ENCODE measurements around the gene HNRNPLL.

The HNRNPLL gene

GRCh38 chr2:38620282-38620977 is 17.7 kb upstream of the HNRNPLL start:
- TF ChIP-seq CTCF (conservative IDR thresholded peaks at IDR 0.05; ENCODE audit: low read depth): no peak
- POLR2A ChIA-PET (ENCODE audit: low non-redundant PET): no interaction called here
- H3K27ac ChIP-seq: no peak overlapping the region
- DNase-seq (ENCODE audit: low spot score): no peak
- CTCF ChIA-PET: no interaction called here

- ChIA-PET POLR2A (ENCODE audit: low non-redundant PET) (no interaction called here), CTCF (no interaction called here)
- no peak for DNase-seq (ENCODE audit: low spot score)
- TF ChIP-seq CTCF (conservative IDR thresholded peaks at IDR 0.05; ENCODE audit: low read depth): no peak
- no peak overlapping the region for H3K27ac ChIP-seq
These were observed 16.9 kb upstream of the HNRNPLL start for GRCh38 chr2:38619458-38620164.

- CTCF ChIA-PET: interaction anchor here (0.8 kb wide), 1 partner anchor 35 kb away, joined by 3 read pairs; no protein-coding TSS in a partner anchor
- H3K27ac ChIP-seq: no peak overlapping the region
- DNase-seq (ENCODE audit: low spot score): no peak
- POLR2A ChIA-PET (ENCODE audit: low non-redundant PET): no interaction called here
- TF ChIP-seq CTCF (conservative IDR thresholded peaks at IDR 0.05; ENCODE audit: low read depth): no peak
These were observed 14.6 kb upstream of the HNRNPLL start for GRCh38 chr2:38617301-38617700.

- POLR2A ChIA-PET (ENCODE audit: low non-redundant PET): no interaction called here
- CTCF ChIA-PET: interaction anchor here (0.9 kb wide), 1 partner anchor 33 kb away, joined by 4 read pairs; no protein-coding TSS in a partner anchor
- TF ChIP-seq CTCF (conservative IDR thresholded peaks at IDR 0.05; ENCODE audit: low read depth): no peak
These were observed 12.5 kb upstream of the HNRNPLL start for GRCh38 chr2:38615237-38615636.

GRCh38 chr2:38613849-38614213 is 11.1 kb upstream of the HNRNPLL start:
- CTCF ChIA-PET: no interaction called here

More at GRCh38 chr2:38615237-38615636, 12.5 kb upstream of the HNRNPLL start:
- peak; percentile 32 for DNase-seq (ENCODE audit: low spot score)
- H3K27ac ChIP-seq: no peak overlapping the region

More at GRCh38 chr2:38613849-38614213, 11.1 kb upstream of the HNRNPLL start:
- no peak for DNase-seq (ENCODE audit: low spot score)
- POLR2A ChIA-PET (ENCODE audit: low non-redundant PET): no interaction called here
- TF ChIP-seq CTCF (conservative IDR thresholded peaks at IDR 0.05; ENCODE audit: low read depth): no peak
- no peak overlapping the region for H3K27ac ChIP-seq

Data from RWPE1 (cell line).